Putamen (tissue), 1 donor: ENCODE results near the gene EPN1.

Source experiments
- DNase-seq: peaks from one replicate; pipeline ENCODE4 v3.0.0-alpha.2; 2016; ENCODE audit warnings: low spot score

Gene EPN1

GRCh38 chr19:55679343-55680257 is 4.6 kb downstream of the EPN1 start:
- DNase-seq, result no peak

GRCh38 chr19:55680339-55681130 is 5.5 kb downstream of the EPN1 start:
- no peak for DNase-seq

GRCh38 chr19:55681131-55682092 is 6.4 kb downstream of the EPN1 start:
- no peak for DNase-seq

- no peak for DNase-seq
Observed at GRCh38 chr19:55683449-55684261, 8.6 kb downstream of the EPN1 start.

GRCh38 chr19:55684946-55685681 is 10.1 kb downstream of the EPN1 start:
- DNase-seq, result no peak

- no peak for DNase-seq
Observed at GRCh38 chr19:55685776-55686175, 10.8 kb downstream of the EPN1 start.

GRCh38 chr19:55686311-55687050 is 11.5 kb downstream of the EPN1 start:
- no peak for DNase-seq

- no peak for DNase-seq
Observed at GRCh38 chr19:55687281-55688201, 12.5 kb downstream of the EPN1 start.

- DNase-seq, result no peak
Observed at GRCh38 chr19:55688422-55689218, 13.6 kb downstream of the EPN1 start.

GRCh38 chr19:55689411-55690108 is 14.5 kb downstream of the EPN1 start:
- DNase-seq, result no peak

GRCh38 chr19:55690109-55690768 is 15.2 kb downstream of the EPN1 start:
- DNase-seq, result no peak

- no peak for DNase-seq
Observed at GRCh38 chr19:55690769-55691545, 15.9 kb downstream of the EPN1 start.

GRCh38 chr19:55691561-55692481 is 16.8 kb downstream of the EPN1 start:
- no peak for DNase-seq

GRCh38 chr19:55692681-55693081 is 17.7 kb downstream of the EPN1 start:
- DNase-seq, result no peak
